Body of pancreas (tissue), 4 donors: ENCODE data around the gene MRTFB.
A peak's percentile ranks its signal among the peaks of the same experiment; 100 is the strongest.

ENCODE experiments used
- CTCF ChIP-seq, 7 experiments: fragments of 450-650 bp in 4 of 7; fragments of 200-600 bp in 3 of 7; sonication (generic) in 3 of 7; IDR thresholded peaks; one replicate each; pipeline ENCODE4 v1.5.1; 2016 to 2019; ENCODE audit warnings: antibody characterized with exemption in 7 of 7
- POLR2A ChIP-seq, 3 donors: fragments of 450-650 bp; IDR thresholded peaks; one replicate each; pipeline ENCODE4 v1.6.1; 2016; ENCODE audit warnings: antibody characterized with exemption in 3 of 3, mild to moderate bottlenecking in 2 of 3

DNA sequence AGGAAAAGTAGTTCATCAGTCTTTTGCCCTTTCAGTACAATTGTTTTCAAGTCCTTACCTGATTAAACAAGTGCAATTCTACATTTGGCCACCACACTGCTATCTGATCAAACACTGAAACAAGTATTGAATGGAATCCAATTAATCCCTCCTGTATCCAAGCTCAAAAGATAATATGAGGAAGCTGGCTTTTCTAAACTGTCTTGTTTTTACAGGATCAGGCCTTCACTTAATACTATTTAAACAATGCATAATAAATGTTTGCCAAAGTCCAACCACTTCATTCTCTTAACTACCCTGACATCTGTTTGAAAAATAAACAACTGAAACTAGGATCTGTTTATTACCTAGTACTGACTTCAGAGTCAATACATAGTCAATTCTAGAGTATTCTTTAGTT, 131.6 kb downstream of the MRTFB start:
- peak; percentile 8 to 65 (median 55) for TF ChIP-seq CTCF (IDR thresholded peaks at IDR 0.05)
- TF ChIP-seq POLR2A (IDR thresholded peaks at IDR 0.05), result no peak
